Breast epithelium (tissue), 3 donors: ENCODE data around the gene ANGEL2.

Source experiments
- POLR2A ChIP-seq: fragments of 450-650 bp; IDR thresholded peaks from one replicate; pipeline ENCODE4 v1.6.1; 2016; ENCODE audit warnings: antibody characterized with exemption, mild to moderate bottlenecking, moderate library complexity
- POLR2AphosphoS5 ChIP-seq, 3 donors: sonication (generic); formaldehyde crosslinking; IDR thresholded peaks; one replicate each; pipeline ENCODE4 v1.6.1; 2017; ENCODE audit warnings: antibody characterized with exemption in 3 of 3
- TF ChIP-seq, protein P1 (sequence below), 3 donors: fragments of 450-650 bp; IDR thresholded peaks; one replicate each; pipeline ENCODE4 v1.5.1; 2016 to 2017; ENCODE audit warnings: antibody characterized with exemption in 3 of 3, mild to moderate bottlenecking in 3 of 3, moderate library complexity in 3 of 3

DNA sequence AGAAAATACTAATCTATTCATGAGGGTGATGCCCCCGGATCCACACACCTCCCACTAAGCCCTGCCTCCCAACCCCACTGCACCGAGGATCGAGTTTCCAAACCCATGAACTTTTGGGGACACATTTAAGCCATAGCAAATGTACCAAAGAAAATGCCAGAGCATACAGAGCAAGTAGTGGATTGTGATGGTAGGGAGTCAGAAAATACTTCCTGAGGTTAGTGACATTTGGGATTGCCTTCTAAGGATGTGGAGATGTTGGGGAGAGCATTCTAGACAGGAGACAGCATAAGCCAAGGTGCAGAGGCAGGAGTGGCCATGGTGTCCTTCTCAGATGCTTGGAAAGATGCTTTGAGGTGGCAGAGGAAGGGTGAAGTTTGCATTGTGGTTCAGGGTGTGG, 32.2 kb downstream of the ANGEL2 start:
- TF ChIP-seq, protein P1, sequence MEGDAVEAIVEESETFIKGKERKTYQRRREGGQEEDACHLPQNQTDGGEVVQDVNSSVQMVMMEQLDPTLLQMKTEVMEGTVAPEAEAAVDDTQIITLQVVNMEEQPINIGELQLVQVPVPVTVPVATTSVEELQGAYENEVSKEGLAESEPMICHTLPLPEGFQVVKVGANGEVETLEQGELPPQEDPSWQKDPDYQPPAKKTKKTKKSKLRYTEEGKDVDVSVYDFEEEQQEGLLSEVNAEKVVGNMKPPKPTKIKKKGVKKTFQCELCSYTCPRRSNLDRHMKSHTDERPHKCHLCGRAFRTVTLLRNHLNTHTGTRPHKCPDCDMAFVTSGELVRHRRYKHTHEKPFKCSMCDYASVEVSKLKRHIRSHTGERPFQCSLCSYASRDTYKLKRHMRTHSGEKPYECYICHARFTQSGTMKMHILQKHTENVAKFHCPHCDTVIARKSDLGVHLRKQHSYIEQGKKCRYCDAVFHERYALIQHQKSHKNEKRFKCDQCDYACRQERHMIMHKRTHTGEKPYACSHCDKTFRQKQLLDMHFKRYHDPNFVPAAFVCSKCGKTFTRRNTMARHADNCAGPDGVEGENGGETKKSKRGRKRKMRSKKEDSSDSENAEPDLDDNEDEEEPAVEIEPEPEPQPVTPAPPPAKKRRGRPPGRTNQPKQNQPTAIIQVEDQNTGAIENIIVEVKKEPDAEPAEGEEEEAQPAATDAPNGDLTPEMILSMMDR (IDR thresholded peaks at IDR 0.05), result no peak
- TF ChIP-seq POLR2A (no peak), POLR2AphosphoS5 (IDR thresholded peaks at IDR 0.05) (no peak)
